ENCODE results near the gene PDCD4.

- TF ChIP-seq GATA2 (IDR thresholded peaks at IDR 0.05; ENCODE audit: low read depth, low read length) (no peak), GATA3 (IDR thresholded peaks at IDR 0.05; ENCODE audit: low read depth, low read length) (no peak)
Observed at GRCh38 chr10:110840923-110841428, 30.8 kb upstream of the PDCD4 start.
